K562 (cell line): Measurements from ENCODE around the gene TXNIP. TPM values are rescaled to one million over a fixed set of nuclear protein-coding genes. Genes with fewer than 3 reads are reported as not detected.

Experiments
- GATAD2A ChIP-seq: fragments of 450-650 bp; IDR thresholded peaks from 2 replicates; pipeline ENCODE4 v1.6.1; 2017
- MAFG ChIP-seq: fragments of 450-650 bp; conservative IDR thresholded peaks from 2 replicates; pipeline ENCODE4 v1.6.1; 2016; ENCODE audit warnings: missing genetic modification characterization, missing compliant biosample characterization
- MYC ChIP-seq, 2 experiments: fragments of 250-450 bp in 1 of 2; sonication (Bioruptor Pico) in 1 of 2; IDR thresholded peaks; 2 replicates each; pipeline versions ENCODE4 v1.5.1 to v1.6.1; 2012 to 2021; ENCODE audit warnings: low read depth in 2 of 2, borderline replicate concordance in 1 of 2, improper control_type of control experiment in 1 of 2, low read length in 1 of 2, mild to moderate bottlenecking in 1 of 2, moderate library complexity in 1 of 2
- NBN ChIP-seq: fragments of 450-650 bp; IDR thresholded peaks from 2 replicates; pipeline ENCODE4 v1.6.1; 2016; ENCODE audit warnings: low read depth, mild to moderate bottlenecking
- PCBP1 ChIP-seq: fragments of 200-400 bp; formaldehyde crosslinking; IDR thresholded peaks from 2 replicates; pipeline ENCODE4 v1.6.1; 2018; ENCODE audit warnings: mild to moderate bottlenecking, low read depth, low read length; ENCODE audit not compliant: poor library complexity, severe bottlenecking
- SMARCE1 ChIP-seq: fragments of 450-650 bp; IDR thresholded peaks from 2 replicates; pipeline ENCODE4 v1.7.1; 2016; ENCODE audit warnings: mild to moderate bottlenecking
- TRIM28 ChIP-seq: fragments of 450-650 bp; IDR thresholded peaks from 2 replicates; pipeline ENCODE4 v1.6.1; 2017
- ZBTB43 ChIP-seq: sonication (generic); formaldehyde crosslinking; IDR thresholded peaks from 2 replicates; pipeline ENCODE4 v1.8.0; 2023; ENCODE audit warnings: mild to moderate bottlenecking, missing genetic modification reagents
- ZNF184 ChIP-seq: sonication (generic); formaldehyde crosslinking; IDR thresholded peaks from 2 replicates; pipeline ENCODE4 v1.5.0; 2020; ENCODE audit warnings: missing genetic modification reagents
- polyA plus RNA-seq, 8 experiments: library from polyadenylated mRNA; depleted of rRNA in 4 of 8; stranded (reverse) in 5 of 8; unstranded in 3 of 8; fragments of >200 nt; fragmentation: Nextera tagmentation in 2 of 8; fragmentation: Illumina TruSeq in 1 of 8; extraction: Ambion mirVana in 2 of 8; extraction: Trizol in 1 of 8; gene quantifications; 2 replicates each; pipeline versions ENCODE4 v1.2.1 to v1.2.3, GENCODE V29; 2011 to 2014; ENCODE audit warnings: inconsistent platforms in 1 of 8, missing spikeins in 1 of 8
- total RNA-seq, 7 experiments: library from RNA; depleted of rRNA in 6 of 7; stranded (reverse); fragments of >200 nt in 6 of 7; fragmentation: Illumina TruSeq in 2 of 7; extraction: Trizol in 2 of 7; gene quantifications; 2 replicates each; pipeline versions ENCODE4 v1.2.1 to v1.2.3, GENCODE V29; 2011 to 2021; ENCODE audit warnings: low replicate concordance in 1 of 7
- TF ChIP-seq, protein P1 (sequence below): sonication (generic); formaldehyde crosslinking; IDR thresholded peaks from 2 replicates; pipeline ENCODE4 v1.8.1; 2023; ENCODE audit warnings: missing genetic modification reagents, mild to moderate bottlenecking, borderline replicate concordance
- TF ChIP-seq, protein P2 (sequence below): fragments of 450-650 bp; IDR thresholded peaks from 2 replicates; pipeline ENCODE4 v1.6.1; 2016; ENCODE audit warnings: low read depth
- TF ChIP-seq, protein P3 (sequence below): sonication (generic); formaldehyde crosslinking; IDR thresholded peaks from 2 replicates; pipeline ENCODE4 v1.8.0; 2022; ENCODE audit warnings: mild to moderate bottlenecking, missing genetic modification reagents

Gene TXNIP
- total and polyA plus RNA-seq, 9 of the 15 experiments (the other 6 are each of a cell fraction or from before 2014, with no cell fraction given): 120 to 499 (median 257) TPM

DNA sequence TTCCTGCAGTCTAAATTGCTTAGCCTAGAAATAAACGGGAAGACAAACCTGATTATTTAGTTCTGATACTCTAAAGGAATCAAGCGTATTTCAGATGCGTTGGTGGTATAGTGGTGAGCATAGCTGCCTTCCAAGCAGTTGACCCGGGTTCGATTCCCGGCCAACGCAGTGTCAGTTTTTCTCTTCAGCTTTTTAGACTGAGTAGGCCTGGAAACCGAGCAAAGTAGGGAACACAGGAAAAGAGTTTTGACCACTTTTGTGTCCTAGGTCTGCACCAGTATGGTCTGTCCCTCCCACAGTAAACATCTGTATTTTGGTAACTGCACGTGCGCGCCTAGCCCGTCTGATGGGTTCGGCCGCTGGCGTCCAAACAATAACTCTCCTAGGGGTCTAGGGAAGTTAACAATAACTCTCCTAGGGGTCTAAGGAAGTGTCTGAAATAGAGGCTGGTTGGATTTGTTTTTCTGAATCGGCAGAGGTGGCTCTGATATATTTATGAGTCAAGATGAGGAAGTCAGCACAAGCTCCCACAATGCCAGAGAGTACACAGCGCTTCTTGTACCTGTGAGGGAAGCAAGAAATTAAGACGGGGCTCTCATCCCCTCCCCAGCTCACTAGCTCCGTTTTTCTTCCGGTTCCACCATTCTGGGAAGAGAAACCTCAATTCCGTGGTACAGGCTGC, 40.7 kb upstream of the TXNIP start (continued):
- TF ChIP-seq, protein P1, sequence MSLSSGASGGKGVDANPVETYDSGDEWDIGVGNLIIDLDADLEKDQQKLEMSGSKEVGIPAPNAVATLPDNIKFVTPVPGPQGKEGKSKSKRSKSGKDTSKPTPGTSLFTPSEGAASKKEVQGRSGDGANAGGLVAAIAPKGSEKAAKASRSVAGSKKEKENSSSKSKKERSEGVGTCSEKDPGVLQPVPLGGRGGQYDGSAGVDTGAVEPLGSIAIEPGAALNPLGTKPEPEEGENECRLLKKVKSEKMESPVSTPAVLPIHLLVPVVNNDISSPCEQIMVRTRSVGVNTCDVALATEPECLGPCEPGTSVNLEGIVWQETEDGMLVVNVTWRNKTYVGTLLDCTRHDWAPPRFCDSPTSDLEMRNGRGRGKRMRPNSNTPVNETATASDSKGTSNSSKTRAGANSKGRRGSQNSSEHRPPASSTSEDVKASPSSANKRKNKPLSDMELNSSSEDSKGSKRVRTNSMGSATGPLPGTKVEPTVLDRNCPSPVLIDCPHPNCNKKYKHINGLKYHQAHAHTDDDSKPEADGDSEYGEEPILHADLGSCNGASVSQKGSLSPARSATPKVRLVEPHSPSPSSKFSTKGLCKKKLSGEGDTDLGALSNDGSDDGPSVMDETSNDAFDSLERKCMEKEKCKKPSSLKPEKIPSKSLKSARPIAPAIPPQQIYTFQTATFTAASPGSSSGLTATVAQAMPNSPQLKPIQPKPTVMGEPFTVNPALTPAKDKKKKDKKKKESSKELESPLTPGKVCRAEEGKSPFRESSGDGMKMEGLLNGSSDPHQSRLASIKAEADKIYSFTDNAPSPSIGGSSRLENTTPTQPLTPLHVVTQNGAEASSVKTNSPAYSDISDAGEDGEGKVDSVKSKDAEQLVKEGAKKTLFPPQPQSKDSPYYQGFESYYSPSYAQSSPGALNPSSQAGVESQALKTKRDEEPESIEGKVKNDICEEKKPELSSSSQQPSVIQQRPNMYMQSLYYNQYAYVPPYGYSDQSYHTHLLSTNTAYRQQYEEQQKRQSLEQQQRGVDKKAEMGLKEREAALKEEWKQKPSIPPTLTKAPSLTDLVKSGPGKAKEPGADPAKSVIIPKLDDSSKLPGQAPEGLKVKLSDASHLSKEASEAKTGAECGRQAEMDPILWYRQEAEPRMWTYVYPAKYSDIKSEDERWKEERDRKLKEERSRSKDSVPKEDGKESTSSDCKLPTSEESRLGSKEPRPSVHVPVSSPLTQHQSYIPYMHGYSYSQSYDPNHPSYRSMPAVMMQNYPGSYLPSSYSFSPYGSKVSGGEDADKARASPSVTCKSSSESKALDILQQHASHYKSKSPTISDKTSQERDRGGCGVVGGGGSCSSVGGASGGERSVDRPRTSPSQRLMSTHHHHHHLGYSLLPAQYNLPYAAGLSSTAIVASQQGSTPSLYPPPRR: no peak
- no peak for TF ChIP-seq SMARCE1
- TF ChIP-seq, protein P2, sequence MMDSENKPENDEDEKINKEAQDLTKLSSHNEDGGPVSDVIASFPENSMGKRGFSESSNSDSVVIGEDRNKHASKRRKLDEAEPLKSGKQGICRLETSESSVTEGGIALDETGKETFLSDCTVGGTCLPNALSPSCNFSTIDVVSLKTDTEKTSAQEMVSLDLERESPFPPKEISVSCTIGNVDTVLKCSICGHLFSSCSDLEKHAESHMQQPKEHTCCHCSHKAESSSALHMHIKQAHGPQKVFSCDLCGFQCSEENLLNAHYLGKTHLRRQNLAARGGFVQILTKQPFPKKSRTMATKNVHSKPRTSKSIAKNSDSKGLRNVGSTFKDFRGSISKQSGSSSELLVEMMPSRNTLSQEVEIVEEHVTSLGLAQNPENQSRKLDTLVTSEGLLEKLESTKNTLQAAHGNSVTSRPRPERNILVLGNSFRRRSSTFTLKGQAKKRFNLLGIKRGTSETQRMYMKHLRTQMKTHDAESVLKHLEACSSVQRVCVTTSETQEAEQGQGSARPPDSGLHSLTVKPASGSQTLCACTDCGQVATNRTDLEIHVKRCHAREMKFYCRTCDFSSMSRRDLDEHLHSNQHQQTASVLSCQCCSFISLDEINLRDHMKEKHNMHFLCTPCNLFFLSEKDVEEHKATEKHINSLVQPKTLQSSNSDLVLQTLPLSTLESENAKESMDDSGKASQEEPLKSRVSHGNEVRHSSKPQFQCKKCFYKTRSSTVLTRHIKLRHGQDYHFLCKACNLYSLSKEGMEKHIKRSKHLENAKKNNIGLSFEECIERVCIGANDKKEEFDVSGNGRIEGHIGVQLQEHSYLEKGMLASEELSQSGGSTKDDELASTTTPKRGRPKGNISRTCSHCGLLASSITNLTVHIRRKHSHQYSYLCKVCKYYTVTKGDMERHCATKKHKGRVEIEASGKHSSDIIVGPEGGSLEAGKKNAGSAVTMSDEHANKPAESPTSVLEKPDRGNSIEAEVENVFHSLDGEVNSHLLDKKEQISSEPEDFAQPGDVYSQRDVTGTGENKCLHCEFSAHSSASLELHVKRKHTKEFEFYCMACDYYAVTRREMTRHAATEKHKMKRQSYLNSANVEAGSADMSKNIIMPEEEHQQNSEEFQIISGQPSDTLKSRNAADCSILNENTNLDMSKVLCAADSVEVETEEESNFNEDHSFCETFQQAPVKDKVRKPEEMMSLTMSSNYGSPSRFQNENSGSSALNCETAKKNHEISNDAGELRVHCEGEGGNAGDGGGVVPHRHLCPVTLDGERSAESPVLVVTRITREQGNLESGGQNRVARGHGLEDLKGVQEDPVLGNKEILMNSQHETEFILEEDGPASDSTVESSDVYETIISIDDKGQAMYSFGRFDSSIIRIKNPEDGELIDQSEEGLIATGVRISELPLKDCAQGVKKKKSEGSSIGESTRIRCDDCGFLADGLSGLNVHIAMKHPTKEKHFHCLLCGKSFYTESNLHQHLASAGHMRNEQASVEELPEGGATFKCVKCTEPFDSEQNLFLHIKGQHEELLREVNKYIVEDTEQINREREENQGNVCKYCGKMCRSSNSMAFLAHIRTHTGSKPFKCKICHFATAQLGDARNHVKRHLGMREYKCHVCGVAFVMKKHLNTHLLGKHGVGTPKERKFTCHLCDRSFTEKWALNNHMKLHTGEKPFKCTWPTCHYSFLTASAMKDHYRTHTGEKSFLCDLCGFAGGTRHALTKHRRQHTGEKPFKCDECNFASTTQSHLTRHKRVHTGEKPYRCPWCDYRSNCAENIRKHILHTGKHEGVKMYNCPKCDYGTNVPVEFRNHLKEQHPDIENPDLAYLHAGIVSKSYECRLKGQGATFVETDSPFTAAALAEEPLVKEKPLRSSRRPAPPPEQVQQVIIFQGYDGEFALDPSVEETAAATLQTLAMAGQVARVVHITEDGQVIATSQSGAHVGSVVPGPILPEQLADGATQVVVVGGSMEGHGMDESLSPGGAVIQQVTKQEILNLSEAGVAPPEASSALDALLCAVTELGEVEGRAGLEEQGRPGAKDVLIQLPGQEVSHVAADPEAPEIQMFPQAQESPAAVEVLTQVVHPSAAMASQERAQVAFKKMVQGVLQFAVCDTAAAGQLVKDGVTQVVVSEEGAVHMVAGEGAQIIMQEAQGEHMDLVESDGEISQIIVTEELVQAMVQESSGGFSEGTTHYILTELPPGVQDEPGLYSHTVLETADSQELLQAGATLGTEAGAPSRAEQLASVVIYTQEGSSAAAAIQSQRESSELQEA: peak; percentile 76
- TF ChIP-seq GATAD2A: no peak; the same call in 1 of the 2 replicates
- TF ChIP-seq, protein P3, sequence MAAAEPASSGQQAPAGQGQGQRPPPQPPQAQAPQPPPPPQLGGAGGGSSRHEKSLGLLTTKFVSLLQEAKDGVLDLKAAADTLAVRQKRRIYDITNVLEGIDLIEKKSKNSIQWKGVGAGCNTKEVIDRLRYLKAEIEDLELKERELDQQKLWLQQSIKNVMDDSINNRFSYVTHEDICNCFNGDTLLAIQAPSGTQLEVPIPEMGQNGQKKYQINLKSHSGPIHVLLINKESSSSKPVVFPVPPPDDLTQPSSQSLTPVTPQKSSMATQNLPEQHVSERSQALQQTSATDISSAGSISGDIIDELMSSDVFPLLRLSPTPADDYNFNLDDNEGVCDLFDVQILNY (CRISPR knock-in tag): no peak
- 0 out of 2 replicates have a peak, but pooled peaks have one; percentile 24 for TF ChIP-seq TRIM28
- peak; percentile 64; the same call in 1 of the 2 replicates for TF ChIP-seq MYC (IDR thresholded peaks at IDR 0.05; ENCODE audit: low read depth, low read length)
- TF ChIP-seq MYC (CRISPR knock-in tag; IDR thresholded peaks at IDR 0.05; ENCODE audit: borderline replicate concordance, low read depth): peak; percentile 15; the same call in 1 of the 2 replicates
- TF ChIP-seq ZBTB43: no peak
- no peak; the same call in none of the 2 replicates for TF ChIP-seq NBN
- no peak for TF ChIP-seq MAFG (tag)
- TF ChIP-seq PCBP1: no peak
- no peak for TF ChIP-seq ZNF184 (CRISPR knock-in tag)
